Stimulated activated CD8-positive, alpha-beta memory T cell treated with anti-CD3 and anti-CD28 coated beads, Interleukin-15, amount 100 ng/mL, for 48 hours (primary cell): Measurements from ENCODE around the gene LIPE.
A peak's percentile ranks its signal among the peaks of the same experiment; 100 is the strongest.
"Not testable (repeated sequence)": the region's sequence is repeated elsewhere in the genome, so short reads cannot be mapped to it uniquely, and the experiment has no call there.

Experiments used
- DNase-seq, 2 donors: peaks; one replicate each; pipeline ENCODE4 v3.0.0-alpha.2; 2020; ENCODE audit warnings: low read depth in 2 of 2

The LIPE gene

DNA sequence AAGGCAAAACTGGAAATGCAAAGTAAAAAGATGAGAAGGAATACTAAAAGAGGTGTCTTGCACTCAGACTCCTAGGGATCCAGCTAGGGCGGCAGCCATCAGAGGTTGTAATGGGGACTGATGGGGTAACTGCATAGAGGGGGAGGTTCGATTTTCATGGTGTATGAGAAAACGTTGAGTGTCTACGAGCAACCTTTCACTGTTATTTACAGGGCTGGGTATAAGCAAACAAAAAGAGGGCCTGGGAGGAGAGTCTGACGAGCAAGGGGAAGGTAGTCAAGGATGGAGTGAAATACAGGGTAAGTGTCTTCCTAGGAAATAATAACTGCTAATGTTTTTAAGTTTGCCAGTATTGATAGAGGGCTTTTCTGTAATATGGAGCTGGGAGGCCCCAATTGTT lies 21.1 kb upstream of the LIPE start:
- DNase-seq, result not testable (repeated sequence)

DNA sequence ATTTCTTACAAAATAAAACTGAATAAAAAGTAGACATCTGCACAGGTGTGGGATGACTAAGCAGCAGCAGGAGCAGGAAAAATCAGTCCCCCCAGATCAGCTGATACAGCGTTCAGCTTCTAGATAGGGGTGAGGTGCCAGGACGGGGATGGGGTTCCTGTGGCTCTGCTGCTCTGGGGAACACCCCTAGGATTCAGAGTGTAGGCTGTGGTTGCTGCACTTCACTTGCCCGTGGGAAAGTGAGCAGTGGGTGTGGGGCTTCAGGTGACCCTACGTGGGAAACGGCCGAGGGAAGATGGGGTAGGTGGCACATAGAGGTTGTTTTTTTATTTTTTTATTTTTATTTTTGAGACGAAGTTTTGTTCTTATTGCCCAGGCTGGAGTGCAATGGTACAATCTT lies 18.8 kb upstream of the LIPE start:
- no peak for DNase-seq

DNA sequence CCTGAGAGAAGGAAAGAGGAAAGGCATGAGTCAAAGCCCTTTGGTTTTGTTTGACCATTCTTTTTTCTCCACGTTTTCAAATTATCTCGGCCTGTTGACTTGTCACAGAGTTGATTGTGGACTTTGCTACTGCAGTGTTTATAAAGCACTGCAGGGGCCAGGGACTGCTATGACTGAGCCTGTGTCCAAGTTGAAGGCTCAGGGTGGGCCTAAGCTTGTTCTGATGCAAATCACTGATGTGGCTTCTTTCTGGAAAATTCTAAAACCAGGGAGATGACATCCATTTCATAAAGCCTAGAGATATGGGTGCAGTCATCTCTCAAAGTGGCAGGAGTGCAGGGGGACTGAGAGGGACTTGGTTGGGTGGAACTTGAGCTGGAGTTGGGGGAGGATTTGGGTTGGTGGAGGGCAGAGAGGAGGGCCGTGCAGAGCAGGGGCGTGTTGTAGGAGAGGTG lies 16.8 kb upstream of the LIPE start:
- no peak for DNase-seq

DNA sequence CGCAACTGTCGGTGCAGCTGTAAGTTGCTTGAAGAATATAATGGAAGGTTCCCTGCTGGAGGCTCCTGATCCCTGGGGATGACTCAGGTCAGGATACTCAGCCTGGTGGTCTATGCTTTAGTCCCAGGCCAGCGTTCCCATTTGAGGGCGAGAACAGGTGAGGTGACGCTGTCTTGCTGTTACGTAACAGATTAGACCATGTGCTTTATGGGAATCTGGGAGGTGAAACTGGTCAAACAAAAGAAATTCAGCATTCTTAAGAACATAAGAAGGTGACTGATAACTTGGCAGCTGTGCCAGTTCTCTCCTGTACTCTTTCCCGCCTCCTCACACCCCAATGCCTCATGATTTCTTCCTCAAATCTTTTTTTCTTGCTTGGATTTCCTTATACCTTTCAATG lies 15.6 kb upstream of the LIPE start, which contains the start of gene CXCL17:
Gene CXCL17, minus strand, starts transcription at position 114 of the 400 bp plus-strand sequence. CDS start 114 bp downstream, outside the sequence.
- no peak for DNase-seq

DNA sequence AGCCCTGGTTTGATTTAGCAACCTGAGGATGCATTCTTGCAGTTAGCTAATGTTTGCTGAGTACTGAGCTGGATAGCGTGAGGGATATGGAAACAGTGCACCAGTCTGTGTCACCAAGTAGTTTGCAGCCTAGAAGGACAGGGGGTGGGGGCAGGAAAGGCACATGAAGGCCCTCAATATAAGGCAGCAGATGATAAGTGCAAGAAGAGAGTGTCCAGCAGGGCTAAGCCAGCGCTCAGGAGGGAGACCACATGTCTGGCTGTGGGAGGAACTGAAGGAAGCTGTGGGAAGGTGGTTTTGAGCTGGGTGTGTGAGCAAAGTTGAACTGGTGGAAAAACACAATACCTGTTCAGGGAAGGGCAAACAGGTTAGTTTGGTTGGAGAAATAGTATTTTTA lies 13.9 kb upstream of the LIPE start:
- DNase-seq, result no peak

DNA sequence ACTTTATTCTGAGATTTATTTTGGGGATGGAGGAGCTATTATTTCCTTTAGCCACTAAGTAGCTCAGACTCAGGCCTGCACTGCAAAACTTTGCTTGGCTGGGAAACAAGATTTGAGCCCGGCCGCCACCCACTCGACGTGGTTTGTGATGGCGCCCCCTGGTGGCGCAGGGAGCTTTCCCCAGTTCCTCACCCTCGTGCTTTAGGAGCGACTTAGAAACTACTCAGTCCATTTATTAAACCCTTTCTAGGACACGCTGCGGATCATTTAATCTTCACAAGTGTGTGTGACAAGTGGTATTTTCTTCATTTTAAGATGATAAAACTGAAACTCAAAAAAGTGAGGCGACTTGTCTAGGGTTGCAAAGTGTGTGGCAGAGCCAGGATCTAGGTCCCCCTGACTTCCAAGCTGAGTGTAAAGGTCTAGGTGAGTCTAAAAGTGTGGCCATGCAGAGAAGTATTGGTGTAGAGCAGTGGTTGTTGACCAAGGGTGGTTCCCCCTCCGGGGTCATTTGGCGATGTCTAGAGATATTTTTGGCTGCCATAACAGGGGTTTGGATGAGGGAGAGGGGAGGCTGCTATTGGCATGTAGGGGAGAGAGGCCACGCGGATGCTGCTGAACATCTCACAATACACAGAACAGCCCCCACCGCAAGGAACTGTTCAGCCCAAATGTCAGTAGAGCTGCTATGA lies 13.3 kb upstream of the LIPE start:
- DNase-seq, result peak; percentile 65 to 66

DNA sequence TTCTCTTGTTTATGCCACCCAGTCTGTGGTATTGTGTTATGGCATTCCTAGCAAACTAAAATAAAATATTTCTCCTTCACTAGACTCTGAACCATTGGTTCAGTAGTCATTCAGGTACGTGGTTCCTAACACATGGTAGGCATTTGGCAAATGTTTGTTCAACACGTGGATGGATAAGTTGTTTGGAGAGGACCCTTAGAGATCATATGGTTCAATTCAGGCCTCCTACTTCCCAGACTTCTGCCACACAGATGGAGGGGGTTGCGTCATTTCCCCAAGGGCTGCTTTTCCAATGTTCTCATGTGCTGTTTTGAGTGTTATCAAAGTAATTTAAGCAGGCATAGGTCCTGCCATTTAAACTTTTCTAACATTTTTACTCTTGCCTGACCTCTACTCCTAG lies 8.8 kb upstream of the LIPE start:
- DNase-seq, result no peak

DNA sequence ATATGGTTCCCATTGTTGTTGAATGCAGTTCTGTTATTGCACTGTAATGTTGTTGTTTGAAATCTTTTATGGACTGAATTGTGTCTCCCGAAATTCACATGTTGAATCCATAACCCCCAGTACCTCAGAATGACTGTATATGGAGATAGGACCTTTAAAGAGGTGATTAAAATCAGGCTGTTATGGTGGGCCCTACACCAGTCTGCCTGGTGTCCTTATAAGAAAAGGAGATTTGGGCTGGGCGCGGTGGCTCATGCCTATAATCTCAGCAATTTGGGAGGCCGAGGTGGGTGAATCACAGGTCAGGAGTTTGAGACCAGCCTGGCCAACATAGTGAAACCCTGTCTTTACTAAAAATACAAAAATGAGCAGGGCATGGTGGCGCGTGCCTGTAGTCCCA lies 8.1 kb upstream of the LIPE start:
- DNase-seq, result no peak

DNA sequence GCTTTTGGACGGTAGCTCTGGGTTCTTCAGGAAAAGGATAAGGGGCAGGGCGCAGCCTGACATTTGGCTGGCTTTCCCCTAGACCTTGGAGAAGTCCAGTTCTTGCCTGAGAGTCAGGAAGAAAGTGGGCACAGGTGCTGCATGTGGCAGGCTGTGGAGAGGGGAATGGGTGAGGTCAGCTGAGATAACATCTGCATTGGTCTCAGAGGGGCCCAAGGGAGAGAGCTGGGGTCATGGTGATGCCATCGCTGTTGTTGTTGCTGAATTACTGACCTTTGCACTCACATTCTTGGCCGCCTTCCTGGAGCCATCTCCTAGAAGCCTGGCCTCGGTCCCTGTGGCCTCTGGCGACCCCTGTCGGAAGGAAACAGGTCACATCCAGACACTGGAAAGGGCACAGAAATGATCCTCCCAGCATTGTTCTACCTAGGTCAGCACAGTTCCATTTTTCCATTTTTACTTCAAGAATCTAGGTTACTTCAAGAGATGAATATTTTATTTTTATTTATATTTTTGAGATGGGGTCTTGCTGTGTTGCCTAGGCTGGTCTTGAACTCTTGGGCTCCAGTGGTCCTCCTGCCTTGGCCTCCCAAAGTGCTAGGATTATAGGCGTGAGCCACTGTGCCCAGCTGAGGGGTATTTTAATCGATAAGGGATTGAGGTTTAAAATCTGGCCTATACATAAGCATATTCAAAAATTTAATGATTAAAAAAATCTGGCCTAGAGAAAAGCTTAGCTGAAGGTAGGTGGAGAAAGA lies 6.5 kb upstream of the LIPE start:
- peak; percentile 17 to 34 for DNase-seq

DNA sequence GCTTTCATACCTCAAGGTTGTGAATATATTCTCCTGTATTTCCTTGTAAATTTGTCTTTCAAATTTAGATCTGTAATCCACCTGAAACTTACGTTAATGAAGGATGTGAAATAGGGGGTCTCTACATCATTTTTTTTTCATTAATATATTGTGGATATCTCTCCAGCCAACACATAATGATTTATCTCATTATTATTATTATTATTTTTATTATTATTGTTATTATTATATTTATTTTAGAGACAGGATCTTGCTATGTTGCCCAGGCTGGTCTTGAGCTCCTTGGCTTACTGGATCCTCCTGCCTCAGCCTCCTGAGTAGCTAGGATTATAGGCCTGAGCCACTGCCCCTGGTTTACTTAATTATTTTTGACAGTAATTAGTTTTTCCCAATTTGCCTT lies 4.3 kb upstream of the LIPE start:
- DNase-seq, result no peak

DNA sequence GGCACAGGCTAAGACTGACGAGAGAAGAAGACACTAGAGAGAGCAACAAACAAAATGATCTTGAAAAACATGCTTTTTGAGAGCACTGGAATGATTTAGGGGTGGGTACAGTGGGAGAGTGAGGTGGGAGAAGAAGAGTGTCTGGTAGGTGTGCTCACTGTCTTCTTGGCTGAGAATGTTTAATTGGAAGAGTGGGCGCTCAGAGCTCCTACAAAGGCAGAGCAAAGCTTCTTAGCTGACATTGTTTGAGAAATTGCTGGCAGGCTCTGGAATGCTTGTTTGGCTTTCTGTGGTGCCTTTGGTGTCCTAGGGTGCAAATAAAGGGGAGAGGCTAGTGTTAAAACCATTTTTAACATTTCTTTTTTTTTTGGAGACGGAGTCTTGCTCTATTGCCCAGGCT lies 1.5 kb upstream of the LIPE start:
- no peak for DNase-seq

DNA sequence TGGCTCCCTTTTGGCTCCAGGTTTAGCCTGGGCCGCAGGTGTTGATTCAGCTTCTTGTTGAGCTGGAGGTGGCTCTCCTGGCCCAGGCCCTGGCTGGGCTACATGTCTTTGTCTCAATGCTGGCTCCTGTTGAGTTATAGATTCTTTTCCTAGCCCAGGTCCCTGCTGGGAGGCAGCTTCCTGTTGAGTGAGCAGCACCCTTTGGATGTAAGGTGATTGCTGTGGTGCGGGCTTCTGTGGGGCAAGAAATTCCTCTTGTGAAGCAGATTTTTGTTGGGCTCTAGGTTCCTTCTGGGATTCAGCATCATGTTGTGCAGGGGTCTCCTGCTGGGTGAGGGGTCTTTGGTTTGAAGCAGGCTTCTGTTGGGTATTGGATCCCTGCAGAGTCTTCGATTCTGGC lies 545 bp downstream of the LIPE start:
- DNase-seq, result no peak

DNA sequence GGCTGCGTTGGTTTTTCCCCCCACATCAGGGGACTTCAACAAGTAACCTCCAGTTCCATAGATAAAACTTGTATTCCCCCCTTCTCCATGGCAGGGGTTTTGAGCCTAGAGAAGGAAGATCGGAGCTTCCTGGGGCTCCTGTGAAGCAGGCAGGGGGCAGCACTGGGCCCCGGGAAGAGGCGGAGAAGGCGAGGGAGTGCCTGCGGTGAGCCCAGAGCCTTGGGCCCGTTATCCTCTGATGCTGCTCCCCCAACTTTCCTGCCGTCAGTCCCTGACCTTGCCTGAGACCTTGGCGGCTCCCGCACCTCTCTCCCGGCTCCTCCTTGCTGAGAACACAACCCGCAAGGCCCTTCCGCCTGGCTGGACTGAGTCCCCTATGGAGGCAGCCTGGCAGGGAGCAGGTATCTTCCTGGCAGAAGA lies 2.5 kb downstream of the LIPE start:
- no peak for DNase-seq

DNA sequence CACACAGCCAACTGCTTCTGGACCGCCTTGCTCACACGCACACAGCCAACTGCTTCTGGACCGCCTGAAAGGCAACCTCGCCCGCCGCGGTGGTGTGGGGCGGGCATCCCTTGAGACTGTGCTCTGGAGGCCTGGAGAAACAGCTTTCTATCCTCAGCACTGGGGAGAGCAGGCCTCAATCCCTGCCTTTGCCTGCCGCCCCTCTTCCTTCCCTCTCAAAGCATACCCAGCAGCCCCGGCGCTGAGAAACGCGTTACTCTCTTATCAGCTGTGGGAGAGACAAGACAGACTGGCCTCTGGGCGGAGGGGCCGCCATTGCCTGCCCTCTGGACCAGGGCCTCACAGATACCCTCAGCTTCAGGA lies 2.9 kb downstream of the LIPE start:
- DNase-seq, result no peak

DNA sequence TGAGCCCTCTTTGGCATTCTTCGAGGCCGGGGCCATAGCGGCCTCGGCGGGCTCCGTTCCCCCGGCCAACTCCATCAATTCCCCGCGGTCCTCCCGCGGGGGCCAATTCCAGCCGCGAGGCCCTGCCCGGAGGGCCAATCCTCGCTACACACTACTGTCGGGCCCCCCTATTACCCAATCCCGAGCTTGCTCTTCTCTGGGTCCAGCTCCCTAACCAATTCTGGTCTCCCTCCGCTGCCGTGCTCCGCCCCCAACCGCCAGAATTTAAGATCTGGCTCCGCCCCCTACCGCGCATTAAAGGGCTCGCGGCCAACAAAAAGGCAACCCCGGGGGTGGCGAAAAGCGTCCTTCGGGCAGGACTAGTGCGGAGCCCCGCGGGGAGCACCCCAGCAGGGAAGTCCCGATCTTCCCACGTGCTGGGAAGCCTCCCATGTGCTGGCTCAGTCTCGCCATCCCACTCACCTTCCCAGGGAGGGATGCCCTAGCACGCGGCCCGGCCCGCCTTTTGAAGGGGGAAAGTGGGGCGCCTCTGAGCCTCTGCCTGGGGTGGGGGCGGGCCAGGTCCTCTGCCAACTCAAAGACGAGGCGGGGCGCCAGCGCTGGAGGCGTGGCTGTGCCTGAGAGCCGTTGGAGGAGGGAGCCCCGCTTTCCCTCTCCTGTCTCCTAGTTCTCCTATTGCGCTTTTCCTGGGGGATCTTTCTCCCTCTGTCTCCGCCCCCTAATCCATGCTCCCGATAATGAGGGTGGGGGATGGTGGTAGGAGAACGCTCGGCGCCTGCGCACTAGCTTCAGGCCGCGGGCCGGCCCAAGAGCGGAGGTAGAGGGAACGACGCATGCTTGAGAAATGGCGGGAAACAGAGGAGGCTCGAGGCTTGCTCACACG lies 3.5 kb downstream of the LIPE start:
- peak; percentile 81 to 89 for DNase-seq

DNA sequence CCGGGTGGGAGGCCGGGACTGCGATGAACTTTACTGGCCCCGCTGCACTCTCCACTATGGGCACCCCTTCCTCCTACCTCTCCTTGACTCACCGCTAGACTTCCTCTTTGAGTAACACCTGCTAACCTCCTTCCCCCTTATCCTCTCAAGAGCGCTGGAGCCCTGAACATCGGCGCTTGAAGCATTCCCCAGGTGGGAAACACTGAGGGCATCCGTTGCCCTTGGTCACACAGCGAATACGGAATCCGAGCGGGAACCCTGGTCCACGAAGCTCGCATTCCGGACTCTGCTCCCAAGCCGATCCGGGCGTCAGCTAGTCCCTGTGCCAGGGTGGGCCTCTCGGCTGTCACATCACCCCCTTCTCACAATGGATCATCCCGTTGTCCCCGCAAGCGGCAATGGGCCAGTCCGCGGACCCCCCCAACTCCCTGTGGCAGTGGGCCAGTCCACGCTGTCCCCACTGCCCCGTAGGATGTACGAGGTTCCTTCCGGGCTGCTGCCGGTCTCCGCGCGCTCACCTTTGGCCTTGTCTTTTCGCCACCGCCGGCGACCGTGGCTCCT lies 4.2 kb downstream of the LIPE start:
- DNase-seq, result peak; percentile 23 to 28

DNA sequence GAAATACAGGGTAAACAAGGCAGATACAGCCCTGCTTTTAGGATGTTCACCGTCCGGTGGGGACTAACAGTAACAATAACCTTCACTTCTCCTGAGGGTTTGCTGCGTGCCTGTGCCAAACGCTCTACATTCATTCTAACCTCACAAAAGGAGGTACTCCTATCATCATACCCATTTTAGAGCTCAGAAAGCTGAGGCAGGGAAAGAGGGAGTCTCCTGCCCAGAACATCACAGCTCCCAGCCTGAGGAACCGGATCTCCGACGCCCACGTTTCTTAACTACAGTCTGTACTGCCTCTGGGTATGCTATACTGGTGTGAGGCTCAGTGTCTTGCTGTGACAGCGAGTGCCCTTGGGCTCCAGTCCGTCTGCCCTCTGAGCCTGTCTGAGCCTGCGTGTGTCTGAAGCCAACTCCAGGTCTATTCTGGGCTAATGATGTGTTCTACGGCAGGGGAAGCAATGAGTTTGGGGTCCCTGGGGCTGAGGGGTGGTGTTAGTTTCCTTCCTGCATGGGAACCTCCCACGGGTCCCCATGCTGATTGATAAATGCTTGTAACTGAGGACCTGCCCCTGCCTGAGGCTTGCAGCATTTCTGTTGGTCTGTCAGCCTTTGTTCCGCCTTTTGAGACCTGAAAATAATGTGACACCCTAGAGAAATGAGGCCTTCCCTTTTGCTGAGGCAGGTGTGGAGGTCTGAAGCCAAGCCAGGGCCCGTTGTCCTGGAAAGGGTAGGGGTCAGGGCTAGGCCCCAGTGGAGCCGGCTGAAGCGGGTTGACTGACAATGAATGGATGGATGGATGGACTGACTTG lies 4.9 kb downstream of the LIPE start:
- DNase-seq, result no peak

DNA sequence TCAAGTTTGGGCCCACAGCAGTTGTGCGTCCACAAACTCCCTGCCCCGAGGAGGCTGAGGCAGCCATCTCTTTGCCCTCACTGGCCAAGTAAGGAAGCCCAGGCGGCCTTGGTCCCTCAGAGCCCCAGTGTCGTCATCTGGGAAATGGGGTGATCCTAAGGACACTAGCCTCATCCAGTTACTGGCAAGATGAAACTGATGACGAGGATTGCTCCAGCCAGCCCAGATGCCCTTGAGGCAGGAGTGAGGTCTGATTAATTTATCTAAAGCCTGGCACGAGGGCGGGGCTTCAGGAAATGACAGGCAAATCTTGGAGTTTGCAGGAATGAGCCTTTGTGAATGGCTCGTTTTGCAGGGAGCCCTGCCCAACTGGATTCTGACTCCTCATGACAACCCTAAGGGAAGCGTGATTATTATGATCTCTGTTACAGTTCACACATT lies 5.6 kb downstream of the LIPE start:
- DNase-seq, result no peak

DNA sequence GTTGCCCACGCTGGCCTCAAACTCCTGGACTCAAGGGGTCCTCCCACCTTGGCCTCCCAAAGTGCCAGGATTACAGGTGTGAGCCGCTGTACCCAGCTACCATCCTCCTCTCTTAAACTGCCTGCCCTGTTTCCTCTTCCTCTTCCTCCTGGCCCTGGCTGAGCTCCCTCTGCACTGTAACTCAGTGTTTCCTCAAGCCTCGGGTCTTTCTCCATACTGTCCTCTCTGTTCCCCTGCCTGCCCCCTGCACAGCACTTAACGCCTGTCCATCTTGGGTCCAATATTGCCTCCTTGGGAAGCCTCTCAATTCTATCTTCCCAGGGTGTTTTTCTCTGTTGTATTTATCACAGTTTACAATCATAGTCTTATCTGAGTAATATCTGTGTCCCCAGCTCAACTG lies 6.1 kb downstream of the LIPE start:
- no peak for DNase-seq

DNA sequence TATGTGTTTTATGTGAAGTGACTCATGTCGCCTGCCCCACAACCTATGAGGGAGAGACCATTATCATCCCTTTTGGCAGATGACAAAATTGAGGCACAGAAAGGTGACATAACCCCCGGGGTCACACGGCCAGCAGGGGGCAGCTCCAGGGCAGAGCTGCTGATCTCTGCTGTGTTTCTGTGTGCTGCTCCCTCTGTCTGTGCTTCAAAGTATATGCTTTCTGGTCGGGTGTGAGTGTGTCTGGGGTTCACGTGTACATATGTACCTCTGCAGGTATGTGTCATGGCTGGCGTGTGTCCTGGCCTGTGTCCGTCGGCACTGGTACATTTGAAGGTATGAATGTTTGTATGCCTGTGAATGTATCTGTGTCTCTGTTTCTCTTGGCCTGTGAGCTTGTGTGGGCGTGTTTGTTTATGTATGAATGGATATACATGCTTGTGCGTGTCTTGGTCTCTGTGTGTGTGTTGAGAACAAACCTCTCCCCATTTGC lies 7.1 kb downstream of the LIPE start:
- DNase-seq, result peak; percentile 70 to 72

DNA sequence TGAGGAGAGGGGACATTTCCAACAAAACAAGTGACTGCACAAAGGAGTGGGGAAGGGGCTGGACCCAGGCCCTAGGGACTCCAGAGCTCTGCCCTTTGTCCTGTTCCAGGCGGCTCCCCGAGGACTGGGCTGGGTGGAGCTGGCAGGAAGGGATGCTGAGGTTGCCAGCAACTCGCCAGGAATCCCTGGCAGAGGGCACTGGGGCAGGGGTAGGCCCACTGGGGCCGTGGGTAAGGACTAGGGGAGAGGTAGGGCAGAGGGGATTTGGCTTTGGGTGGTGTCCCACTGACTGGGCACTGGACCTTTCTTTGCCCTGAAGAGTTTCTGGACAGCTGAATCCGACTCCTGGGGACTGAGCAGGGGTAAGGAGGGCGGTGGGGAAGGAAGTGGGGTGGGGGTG lies 7.9 kb downstream of the LIPE start:
- no peak for DNase-seq
